ENCODE measurements around the gene SLC40A1.

Gene SLC40A1

GRCh38 chr2:189542145-189542882 lies 38.3 kb downstream of the SLC40A1 start:
- Histone ChIP-seq H3K27ac (ENCODE audit: low read depth in 2 of 2, low read length in 2 of 2) (peak overlapping the region; percentile 74 to 84), H3K9me3 (ENCODE audit: control insufficient read depth in 2 of 2, low read length in 2 of 2) (no peaks in the 10 kb centered on the region), H3K4me1 (ENCODE audit: control insufficient read depth in 2 of 2, insufficient read depth in 2 of 2, low read length in 2 of 2) (peaks cover 0 to 18% of the 10 kb centered on the region in 2 donors), H3K27me3 (ENCODE audit: control insufficient read depth in 2 of 2, insufficient read depth in 2 of 2, low read length in 2 of 2) (no peaks in the 10 kb centered on the region), H3K4me3 (ENCODE audit: low read length in 2 of 2) (no peak overlapping the region), H3K36me3 (ENCODE audit: control insufficient read depth in 2 of 2, insufficient read depth in 2 of 2, low read length in 2 of 2) (no peaks in the 10 kb centered on the region), H3K9ac (ENCODE audit: low read depth in 1 of 2, low read length in 2 of 2) (no peak overlapping the region)

GRCh38 chr2:189541591-189541990 lies 39.0 kb downstream of the SLC40A1 start:
- H3K9me3 ChIP-seq (ENCODE audit: control insufficient read depth in 2 of 2, low read length in 2 of 2), result no peaks in the 10 kb centered on the region
- no peaks in the 10 kb centered on the region for H3K27me3 ChIP-seq (ENCODE audit: control insufficient read depth in 2 of 2, insufficient read depth in 2 of 2, low read length in 2 of 2)
- H3K4me3 ChIP-seq (ENCODE audit: low read length in 2 of 2), result no peak overlapping the region
- H3K4me1 ChIP-seq (ENCODE audit: control insufficient read depth in 2 of 2, insufficient read depth in 2 of 2, low read length in 2 of 2), result peaks cover 0 to 18% of the 10 kb centered on the region in 2 donors
- H3K36me3 ChIP-seq (ENCODE audit: control insufficient read depth in 2 of 2, insufficient read depth in 2 of 2, low read length in 2 of 2), result no peaks in the 10 kb centered on the region
- peak overlapping the region; percentile 38 to 84 for H3K27ac ChIP-seq (ENCODE audit: low read depth in 2 of 2, low read length in 2 of 2)
- no peak overlapping the region for H3K9ac ChIP-seq (ENCODE audit: low read depth in 1 of 2, low read length in 2 of 2)

GRCh38 chr2:189540551-189540950 lies 40.0 kb downstream of the SLC40A1 start:
- H3K27me3 ChIP-seq (ENCODE audit: control insufficient read depth in 2 of 2, insufficient read depth in 2 of 2, low read length in 2 of 2), result no peaks in the 10 kb centered on the region
- H3K36me3 ChIP-seq (ENCODE audit: control insufficient read depth in 2 of 2, insufficient read depth in 2 of 2, low read length in 2 of 2), result no peaks in the 10 kb centered on the region
- H3K4me3 ChIP-seq (ENCODE audit: low read length in 2 of 2), result no peak overlapping the region
- no peak overlapping the region for H3K27ac ChIP-seq (ENCODE audit: low read depth in 2 of 2, low read length in 2 of 2)
- peaks cover 1 to 18% of the 10 kb centered on the region in 2 donors for H3K4me1 ChIP-seq (ENCODE audit: control insufficient read depth in 2 of 2, insufficient read depth in 2 of 2, low read length in 2 of 2)
- H3K9ac ChIP-seq (ENCODE audit: low read depth in 1 of 2, low read length in 2 of 2), result no peak overlapping the region
- no peaks in the 10 kb centered on the region for H3K9me3 ChIP-seq (ENCODE audit: control insufficient read depth in 2 of 2, low read length in 2 of 2)

- Histone ChIP-seq H3K9ac (ENCODE audit: low read depth in 1 of 2, low read length in 2 of 2) (no peak overlapping the region), H3K4me1 (ENCODE audit: control insufficient read depth in 2 of 2, insufficient read depth in 2 of 2, low read length in 2 of 2) (peaks cover 2 to 26% of the 10 kb centered on the region in 2 donors), H3K9me3 (ENCODE audit: control insufficient read depth in 2 of 2, low read length in 2 of 2) (no peaks in the 10 kb centered on the region), H3K27ac (ENCODE audit: low read depth in 2 of 2, low read length in 2 of 2) (no peak overlapping the region), H3K4me3 (ENCODE audit: low read length in 2 of 2) (no peak overlapping the region), H3K27me3 (ENCODE audit: control insufficient read depth in 2 of 2, insufficient read depth in 2 of 2, low read length in 2 of 2) (no peaks in the 10 kb centered on the region), H3K36me3 (ENCODE audit: control insufficient read depth in 2 of 2, insufficient read depth in 2 of 2, low read length in 2 of 2) (no peaks in the 10 kb centered on the region)
Observed at GRCh38 chr2:189538402-189538801, 42.2 kb downstream of the SLC40A1 start.

- Histone ChIP-seq H3K4me1 (ENCODE audit: control insufficient read depth in 2 of 2, insufficient read depth in 2 of 2, low read length in 2 of 2) (peaks cover 2 to 18% of the 10 kb centered on the region in 2 donors), H3K9ac (ENCODE audit: low read depth in 1 of 2, low read length in 2 of 2) (no peak overlapping the region), H3K27me3 (ENCODE audit: control insufficient read depth in 2 of 2, insufficient read depth in 2 of 2, low read length in 2 of 2) (no peaks in the 10 kb centered on the region)
Observed at GRCh38 chr2:189536830-189537229, 43.8 kb downstream of the SLC40A1 start.

GRCh38 chr2:189534854-189535832 lies 45.4 kb downstream of the SLC40A1 start:
- H3K4me3 ChIP-seq (ENCODE audit: low read length in 2 of 2), result no peak overlapping the region
- peaks cover 2 to 10% of the 10 kb centered on the region in 2 donors for H3K4me1 ChIP-seq (ENCODE audit: control insufficient read depth in 2 of 2, insufficient read depth in 2 of 2, low read length in 2 of 2)
- peak overlapping the region; percentile 52 to 69 for H3K27ac ChIP-seq (ENCODE audit: low read depth in 2 of 2, low read length in 2 of 2)
- H3K9ac ChIP-seq (ENCODE audit: low read depth in 1 of 2, low read length in 2 of 2), result no peak overlapping the region
- H3K36me3 ChIP-seq (ENCODE audit: control insufficient read depth in 2 of 2, insufficient read depth in 2 of 2, low read length in 2 of 2), result no peaks in the 10 kb centered on the region
- H3K9me3 ChIP-seq (ENCODE audit: control insufficient read depth in 2 of 2, low read length in 2 of 2), result no peaks in the 10 kb centered on the region
- no peaks in the 10 kb centered on the region for H3K27me3 ChIP-seq (ENCODE audit: control insufficient read depth in 2 of 2, insufficient read depth in 2 of 2, low read length in 2 of 2)

More at GRCh38 chr2:189536830-189537229, 43.8 kb downstream of the SLC40A1 start:
- Histone ChIP-seq H3K36me3 (ENCODE audit: control insufficient read depth in 2 of 2, insufficient read depth in 2 of 2, low read length in 2 of 2) (no peaks in the 10 kb centered on the region), H3K4me3 (ENCODE audit: low read length in 2 of 2) (no peak overlapping the region), H3K9me3 (ENCODE audit: control insufficient read depth in 2 of 2, low read length in 2 of 2) (no peaks in the 10 kb centered on the region), H3K27ac (ENCODE audit: low read depth in 2 of 2, low read length in 2 of 2) (no peak overlapping the region)

- Histone ChIP-seq H3K9me3 (ENCODE audit: control insufficient read depth in 2 of 2, low read length in 2 of 2) (no peaks in the 10 kb centered on the region), H3K27ac (ENCODE audit: low read depth in 2 of 2, low read length in 2 of 2) (peak overlapping the region; percentile 52 to 69), H3K36me3 (ENCODE audit: control insufficient read depth in 2 of 2, insufficient read depth in 2 of 2, low read length in 2 of 2) (no peaks in the 10 kb centered on the region), H3K9ac (ENCODE audit: low read depth in 1 of 2, low read length in 2 of 2) (no peak overlapping the region), H3K4me3 (ENCODE audit: low read length in 2 of 2) (no peak overlapping the region), H3K27me3 (ENCODE audit: control insufficient read depth in 2 of 2, insufficient read depth in 2 of 2, low read length in 2 of 2) (no peaks in the 10 kb centered on the region), H3K4me1 (ENCODE audit: control insufficient read depth in 2 of 2, insufficient read depth in 2 of 2, low read length in 2 of 2) (peaks cover 2 to 10% of the 10 kb centered on the region in 2 donors)
Observed at GRCh38 chr2:189533288-189534035, 47.1 kb downstream of the SLC40A1 start.

GRCh38 chr2:189530965-189531637 lies 49.5 kb downstream of the SLC40A1 start:
- Histone ChIP-seq H3K27ac (ENCODE audit: low read depth in 2 of 2, low read length in 2 of 2) (peak overlapping the region in 1 of 2 donors; percentile 56), H3K4me1 (ENCODE audit: control insufficient read depth in 2 of 2, insufficient read depth in 2 of 2, low read length in 2 of 2) (peaks cover 2 to 10% of the 10 kb centered on the region in 2 donors), H3K27me3 (ENCODE audit: control insufficient read depth in 2 of 2, insufficient read depth in 2 of 2, low read length in 2 of 2) (no peaks in the 10 kb centered on the region), H3K4me3 (ENCODE audit: low read length in 2 of 2) (no peak overlapping the region), H3K9ac (ENCODE audit: low read depth in 1 of 2, low read length in 2 of 2) (no peak overlapping the region), H3K36me3 (ENCODE audit: control insufficient read depth in 2 of 2, insufficient read depth in 2 of 2, low read length in 2 of 2) (no peaks in the 10 kb centered on the region), H3K9me3 (ENCODE audit: control insufficient read depth in 2 of 2, low read length in 2 of 2) (no peaks in the 10 kb centered on the region)

- Histone ChIP-seq H3K9me3 (ENCODE audit: control insufficient read depth in 2 of 2, low read length in 2 of 2) (no peaks in the 10 kb centered on the region), H3K36me3 (ENCODE audit: control insufficient read depth in 2 of 2, insufficient read depth in 2 of 2, low read length in 2 of 2) (no peaks in the 10 kb centered on the region), H3K27me3 (ENCODE audit: control insufficient read depth in 2 of 2, insufficient read depth in 2 of 2, low read length in 2 of 2) (no peaks in the 10 kb centered on the region), H3K4me1 (ENCODE audit: control insufficient read depth in 2 of 2, insufficient read depth in 2 of 2, low read length in 2 of 2) (peaks cover 4 to 16% of the 10 kb centered on the region in 2 donors), H3K27ac (ENCODE audit: low read depth in 2 of 2, low read length in 2 of 2) (no peak overlapping the region), H3K4me3 (ENCODE audit: low read length in 2 of 2) (no peak overlapping the region), H3K9ac (ENCODE audit: low read depth in 1 of 2, low read length in 2 of 2) (no peak overlapping the region)
Observed at GRCh38 chr2:189528617-189529016, 52.0 kb downstream of the SLC40A1 start.
